ENCODE measurements around the gene DAB2IP. TPM values are rescaled to one million over a fixed set of nuclear protein-coding genes. Genes with fewer than 3 reads are reported as not detected.
"Not testable (repeated sequence)": the region's sequence is repeated elsewhere in the genome, so short reads cannot be mapped to it uniquely, and the experiment has no call there.

DAB2IP gene
- total RNA-seq, 1 experiment from 2014 or later, result 46.7 TPM

- no TSS peak for BruUV-seq (replicated peaks)
Measured at GRCh38 chr9:121642758-121643157, 8.7 kb upstream of the DAB2IP start.

GRCh38 chr9:121643473-121643872 is 8.0 kb upstream of the DAB2IP start:
- H3K9me2 ChIP-seq (ENCODE audit: insufficient read depth), result no peaks in the 10 kb centered on the region
- no peak overlapping the region for H3K4me3 ChIP-seq
- H3K79me2 ChIP-seq (ENCODE audit: low read depth), result no peaks in the 10 kb centered on the region
- BruUV-seq (replicated peaks), result no TSS peak
- H4K20me1 ChIP-seq (ENCODE audit: insufficient read depth), result no peaks in the 10 kb centered on the region
- no peaks in the 10 kb centered on the region for H3K4me1 ChIP-seq (replicated peaks; ENCODE audit: insufficient read depth)
- TF ChIP-seq EZH2 (IDR thresholded peaks at IDR 0.05; ENCODE audit: low read depth), result no peak
- TF ChIP-seq CTCF (conservative IDR thresholded peaks at IDR 0.05), result no peak
- intact Hi-C loops (cut with micrococcal nuclease; ENCODE audit: unreplicated experiment), result no loop called here
- no peaks in the 10 kb centered on the region for H3F3A ChIP-seq (ENCODE audit: insufficient read depth, low read depth)
- H3K4me2 ChIP-seq, result no peak overlapping the region
- H3K27me3 ChIP-seq (ENCODE audit: insufficient read depth, low read depth), result no peaks in the 10 kb centered on the region
- no peak for DNase-seq
- ChIA-PET CTCF (no interaction called here), POLR2A (ENCODE audit: unreplicated experiment) (no interaction called here)
- H3K9me3 ChIP-seq (ENCODE audit: insufficient read depth, low read depth), result no peaks in the 10 kb centered on the region
- no peak overlapping the region for H3K27ac ChIP-seq
- no peaks in the 10 kb centered on the region for H3K36me3 ChIP-seq (ENCODE audit: low read depth)
- no peak overlapping the region for H2AFZ ChIP-seq

More at GRCh38 chr9:121642758-121643157, 8.7 kb upstream of the DAB2IP start:
- DNase-seq, result no peak
- Histone ChIP-seq H3K9me3 (ENCODE audit: insufficient read depth, low read depth) (no peaks in the 10 kb centered on the region), H3K36me3 (ENCODE audit: low read depth) (no peaks in the 10 kb centered on the region), H3K4me1 (replicated peaks; ENCODE audit: insufficient read depth) (0 out of 2 replicates have a peak, but pooled peaks cover 5% of the 10 kb centered on the region), H3K27ac (no peak overlapping the region), H3K9me2 (ENCODE audit: insufficient read depth) (no peaks in the 10 kb centered on the region), H3K79me2 (ENCODE audit: low read depth) (no peaks in the 10 kb centered on the region), H3K4me3 (no peak overlapping the region), H4K20me1 (ENCODE audit: insufficient read depth) (no peaks in the 10 kb centered on the region; the same call in 1 of the 2 replicates), H2AFZ (no peak overlapping the region), H3K27me3 (ENCODE audit: insufficient read depth, low read depth) (no peaks in the 10 kb centered on the region), H3F3A (ENCODE audit: insufficient read depth, low read depth) (peaks cover 5% of the 10 kb centered on the region; the same call in 1 of the 2 replicates), H3K4me2 (no peak overlapping the region)
- intact Hi-C loops (cut with micrococcal nuclease; ENCODE audit: unreplicated experiment), result no loop called here
- ChIA-PET POLR2A (ENCODE audit: unreplicated experiment) (no interaction called here), CTCF (no interaction called here)
- TF ChIP-seq EZH2 (IDR thresholded peaks at IDR 0.05; ENCODE audit: low read depth) (no peak), CTCF (conservative IDR thresholded peaks at IDR 0.05) (no peak)

GRCh38 chr9:121644040-121644439 is 7.4 kb upstream of the DAB2IP start:
- H2AFZ ChIP-seq; H4K20me1 ChIP-seq (ENCODE audit: insufficient read depth); CTCF ChIA-PET; H3K4me2 ChIP-seq; POLR2A ChIA-PET (ENCODE audit: unreplicated experiment); DNase-seq; H3K9me2 ChIP-seq (ENCODE audit: insufficient read depth); H3K4me3 ChIP-seq; H3K27ac ChIP-seq; H3K4me1 ChIP-seq (replicated peaks; ENCODE audit: insufficient read depth); H3F3A ChIP-seq (ENCODE audit: insufficient read depth, low read depth); BruUV-seq (replicated peaks); H3K9me3 ChIP-seq (ENCODE audit: insufficient read depth, low read depth); H3K36me3 ChIP-seq (ENCODE audit: low read depth); H3K27me3 ChIP-seq (ENCODE audit: insufficient read depth, low read depth); H3K79me2 ChIP-seq (ENCODE audit: low read depth); intact Hi-C loops (cut with micrococcal nuclease; ENCODE audit: unreplicated experiment): not testable (repeated sequence)

GRCh38 chr9:121645003-121645402 is 6.4 kb upstream of the DAB2IP start:
- Histone ChIP-seq H2AFZ (no peak overlapping the region), H3K36me3 (ENCODE audit: low read depth) (no peaks in the 10 kb centered on the region), H3K4me1 (replicated peaks; ENCODE audit: insufficient read depth) (peaks cover 2% of the 10 kb centered on the region), H4K20me1 (ENCODE audit: insufficient read depth) (no peaks in the 10 kb centered on the region), H3K9me3 (ENCODE audit: insufficient read depth, low read depth) (no peaks in the 10 kb centered on the region), H3K4me2 (no peak overlapping the region), H3K79me2 (ENCODE audit: low read depth) (no peaks in the 10 kb centered on the region), H3K27ac (no peak overlapping the region), H3K9me2 (ENCODE audit: insufficient read depth) (no peaks in the 10 kb centered on the region), H3F3A (ENCODE audit: insufficient read depth, low read depth) (peaks cover 5% of the 10 kb centered on the region; the same call in 1 of the 2 replicates), H3K27me3 (ENCODE audit: insufficient read depth, low read depth) (no peaks in the 10 kb centered on the region), H3K4me3 (no peak overlapping the region)
- BruUV-seq (replicated peaks), result no TSS peak
- CTCF ChIA-PET, result no interaction called here
- intact Hi-C loops (cut with micrococcal nuclease; ENCODE audit: unreplicated experiment), result no loop called here
- DNase-seq, result no peak
- TF ChIP-seq EZH2 (IDR thresholded peaks at IDR 0.05; ENCODE audit: low read depth) (no peak), CTCF (conservative IDR thresholded peaks at IDR 0.05) (no peak)
- POLR2A ChIA-PET (ENCODE audit: unreplicated experiment), result no interaction called here

Data from PC-9 (cell line).